SH-SY5Y (cell line): ENCODE data around the gene DACH1.
A peak's percentile ranks its signal among the peaks of the same experiment; 100 is the strongest.

Experiments used
- GATA2 ChIP-seq: IDR thresholded peaks from 2 replicates; pipeline ENCODE4 v1.6.1; 2011; ENCODE audit warnings: mild to moderate bottlenecking, low read depth, low read length
- GATA3 ChIP-seq: IDR thresholded peaks from 2 replicates; pipeline ENCODE4 v1.6.1; 2011; ENCODE audit warnings: low read depth, mild to moderate bottlenecking, low read length, moderate library complexity

DACH1 gene

DNA sequence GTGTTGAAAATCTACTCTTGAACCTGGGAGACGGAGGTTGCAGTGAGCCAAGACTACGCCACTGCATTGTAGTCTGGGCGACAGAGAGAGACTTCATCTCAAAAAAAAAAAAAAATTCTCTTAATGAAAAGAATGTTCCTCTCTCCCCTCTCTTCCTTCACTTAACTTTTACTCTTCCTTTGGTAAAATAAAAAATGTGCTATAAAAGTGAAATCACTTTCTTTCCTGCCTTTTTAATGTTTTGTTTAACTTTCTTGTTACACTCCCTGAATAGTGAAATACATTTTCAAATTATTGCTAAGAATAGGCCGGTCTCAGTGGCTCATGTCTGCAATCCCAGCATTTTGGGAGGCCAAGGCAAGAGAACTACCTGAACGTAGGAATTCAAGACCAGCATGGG, 86.5 kb downstream of the DACH1 start:
- TF ChIP-seq GATA3 (no peak), GATA2 (no peak)

- TF ChIP-seq GATA2 (no peak), GATA3 (no peak)
Measured at GRCh38 chr13:71775966-71776365, 91.0 kb downstream of the DACH1 start.

DNA sequence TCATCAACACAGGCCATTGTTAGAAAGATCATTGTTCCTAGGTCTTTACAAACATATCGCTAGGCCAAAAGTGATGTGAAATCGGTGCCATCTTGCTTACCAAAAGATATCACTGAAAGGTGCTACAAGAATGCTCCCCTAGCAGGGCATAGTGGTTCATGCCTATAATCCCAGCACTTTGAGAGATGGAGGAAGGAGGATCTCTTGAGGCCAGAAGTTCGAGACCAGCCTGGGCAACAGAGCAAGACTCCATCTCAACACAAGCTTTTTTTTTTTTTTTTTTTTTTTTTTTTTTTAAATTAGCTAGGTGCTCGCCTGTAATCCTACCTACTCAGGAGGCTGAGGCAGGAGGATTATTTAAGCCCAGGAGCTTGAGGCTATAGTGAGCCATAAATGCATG, 92.1 kb downstream of the DACH1 start:
- TF ChIP-seq GATA3 (no peak), GATA2 (no peak)

GRCh38 chr13:71773531-71773930, 93.5 kb downstream of the DACH1 start:
- TF ChIP-seq GATA2 (no peak), GATA3 (no peak)

GRCh38 chr13:71772361-71772760, 94.6 kb downstream of the DACH1 start:
- no peak for TF ChIP-seq GATA3
- no peak for TF ChIP-seq GATA2

DNA sequence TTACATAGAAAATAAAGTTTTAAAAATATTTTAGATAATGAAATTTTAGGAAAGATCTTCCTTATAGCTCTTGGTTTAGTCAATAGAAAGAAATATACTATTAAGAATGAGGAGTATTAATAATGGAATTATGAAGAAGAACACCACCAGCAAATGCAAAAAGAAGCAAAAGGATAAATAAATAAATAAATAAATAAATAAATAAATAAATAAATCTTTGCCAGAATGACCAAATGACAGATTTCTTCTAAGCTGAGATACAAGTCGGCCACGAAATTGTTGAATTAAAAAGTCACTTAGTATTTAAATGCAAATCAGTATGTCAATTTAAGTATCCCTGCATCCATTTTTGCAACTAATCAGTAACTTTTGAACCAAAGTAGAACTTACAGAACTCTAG, 95.9 kb downstream of the DACH1 start:
- no peak for TF ChIP-seq GATA2
- TF ChIP-seq GATA3, result no peak

DNA sequence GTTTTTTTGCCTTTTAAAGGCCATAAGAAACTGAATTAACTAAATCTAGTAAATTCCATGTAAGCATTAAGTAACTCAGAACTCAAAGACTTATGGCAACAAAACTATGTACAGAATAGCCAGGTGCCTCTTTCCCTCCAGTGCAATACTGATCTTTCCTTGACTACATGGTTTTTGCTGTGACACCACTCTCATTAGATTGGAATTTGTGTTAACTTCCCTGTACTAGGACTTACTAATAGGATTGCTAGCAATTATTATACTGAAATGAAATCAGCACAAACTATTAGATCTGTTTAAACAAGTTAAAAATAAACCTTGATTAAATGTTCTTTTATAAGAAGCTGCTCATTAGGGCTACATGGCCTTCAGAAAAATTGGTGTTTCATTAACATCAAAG, 96.3 kb downstream of the DACH1 start:
- no peak for TF ChIP-seq GATA3

DNA sequence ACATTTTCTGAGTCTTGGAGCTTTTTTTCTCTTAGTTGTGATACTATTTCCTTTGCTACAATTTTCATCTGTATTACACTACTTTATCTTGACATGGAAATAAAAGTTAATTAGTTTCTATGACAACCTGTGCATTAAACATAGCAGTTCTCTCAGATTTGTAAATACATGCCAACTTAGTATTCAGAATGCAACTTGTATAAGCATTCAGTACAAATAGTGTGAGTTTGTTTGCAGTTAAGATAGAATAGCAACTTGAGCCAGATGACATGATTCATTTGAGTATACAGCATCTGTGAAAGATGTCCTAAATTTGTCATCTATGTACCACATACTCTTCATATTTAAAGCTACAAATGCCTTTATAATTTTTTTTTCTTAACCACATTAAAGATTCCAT, 98.1 kb downstream of the DACH1 start:
- no peak for TF ChIP-seq GATA3
- TF ChIP-seq GATA2, result no peak

GRCh38 chr13:71759651-71760511, 107.1 kb downstream of the DACH1 start:
- TF ChIP-seq GATA3 (no peak), GATA2 (no peak)

GRCh38 chr13:71758828-71759227, 108.2 kb downstream of the DACH1 start:
- no peak for TF ChIP-seq GATA3
- no peak for TF ChIP-seq GATA2

DNA sequence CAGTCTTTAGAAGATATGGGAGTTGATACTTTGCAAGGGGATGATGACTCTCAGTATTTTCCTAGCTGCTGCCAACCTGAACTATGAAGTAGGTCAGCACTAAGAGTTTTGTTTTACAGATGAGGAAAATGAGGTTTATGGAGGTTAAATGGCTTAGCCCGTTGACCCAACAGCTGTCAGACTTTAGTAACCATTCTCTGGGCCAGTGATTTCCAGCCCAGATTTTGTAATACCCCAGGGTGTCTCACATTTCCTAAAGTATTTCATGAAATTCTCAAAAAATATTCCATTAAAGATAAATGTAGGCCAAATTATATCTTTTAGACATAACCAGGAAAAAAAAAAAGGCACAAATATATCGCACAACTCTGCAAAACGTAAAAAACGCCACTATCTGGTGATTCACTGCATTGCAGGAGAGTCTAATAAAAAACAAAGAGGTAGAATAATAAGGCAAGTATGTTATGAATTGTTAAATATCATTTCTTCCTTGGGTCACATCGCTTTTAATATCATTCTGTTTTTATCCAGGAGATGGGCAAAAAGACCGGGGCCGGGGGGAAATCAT, 112.5 kb downstream of the DACH1 start:
- TF ChIP-seq GATA2, result no peak
- no peak for TF ChIP-seq GATA3

DNA sequence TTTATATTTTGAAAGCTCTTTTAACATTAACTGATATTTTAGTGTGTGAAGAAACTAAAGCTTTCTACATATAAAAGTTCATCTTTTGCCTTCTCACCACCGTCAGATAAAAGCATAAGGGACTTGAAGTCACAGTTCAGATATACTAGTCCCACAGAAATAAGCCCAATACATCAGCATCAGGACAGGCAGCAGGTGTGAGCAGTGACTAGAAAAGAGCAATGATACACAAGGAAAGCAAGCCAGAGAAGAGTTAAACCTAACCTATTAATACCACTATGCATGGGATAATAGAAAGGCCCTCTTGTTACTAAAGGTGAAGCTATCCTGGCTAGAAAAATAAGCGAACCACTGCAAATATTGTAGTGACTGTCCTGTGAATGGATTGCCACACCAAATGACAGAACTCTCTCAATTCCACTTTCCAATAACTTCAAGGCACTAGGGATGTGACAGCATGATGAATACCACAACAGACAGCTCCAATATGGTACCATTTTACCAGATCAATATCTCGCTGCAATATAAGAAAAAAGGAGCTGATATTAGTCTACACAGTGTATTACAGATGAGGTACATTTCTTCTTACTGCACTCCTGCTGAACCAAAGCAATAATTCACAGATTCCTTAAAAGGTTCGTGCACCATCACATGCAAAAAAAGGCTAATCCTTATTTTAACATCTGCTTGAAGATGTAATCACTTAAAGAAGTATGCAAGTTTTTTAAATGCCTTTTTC, 114.1 kb downstream of the DACH1 start:
- no peak for TF ChIP-seq GATA3
- no peak for TF ChIP-seq GATA2

DNA sequence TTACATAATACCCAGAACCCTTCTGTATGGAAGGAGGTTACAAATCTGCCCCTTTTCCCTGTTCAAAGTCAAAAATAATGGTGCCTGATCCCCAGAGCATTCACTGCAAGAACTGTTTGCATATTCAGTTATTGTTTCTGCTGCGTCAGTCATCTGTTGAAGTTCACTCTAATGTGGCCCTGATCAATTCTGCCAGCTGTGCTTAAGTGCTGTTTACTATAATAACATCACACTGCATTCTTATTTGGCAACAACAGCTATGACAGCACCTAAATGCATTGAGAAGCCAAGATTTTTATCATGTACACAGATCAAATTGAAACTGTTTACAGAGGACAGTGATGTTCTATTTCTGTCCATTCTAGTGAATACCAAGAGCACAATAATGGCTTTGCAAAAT, 115.9 kb downstream of the DACH1 start:
- TF ChIP-seq GATA3, result peak; percentile 76
- peak; percentile 64; the same call in 1 of the 2 replicates for TF ChIP-seq GATA2

DNA sequence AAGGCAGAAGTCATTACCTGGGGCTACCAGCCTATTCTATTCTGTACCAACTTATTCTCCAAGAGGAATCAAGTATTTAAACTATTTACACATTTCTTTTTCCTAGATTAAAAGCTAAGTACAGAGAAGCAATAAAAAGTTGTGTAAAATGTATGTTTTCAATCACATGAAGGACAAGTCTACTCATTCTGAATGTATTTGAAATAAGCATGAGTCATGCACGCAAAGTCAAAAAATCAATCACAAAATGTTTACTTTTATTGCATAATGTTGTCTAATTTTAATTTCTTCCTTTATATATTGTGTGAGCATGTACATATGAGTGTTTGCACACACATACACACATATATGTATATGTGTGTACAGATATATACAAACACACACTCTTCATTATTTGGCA, 136.7 kb downstream of the DACH1 start:
- TF ChIP-seq GATA3 (no peak), GATA2 (no peak)

GRCh38 chr13:71729441-71729840, 137.6 kb downstream of the DACH1 start:
- no peak for TF ChIP-seq GATA2
- no peak for TF ChIP-seq GATA3
